Uterus (tissue), 2 donors: Measurements from ENCODE around the gene TMSB4X.
"Not testable (repeated sequence)": the region's sequence is repeated elsewhere in the genome, so short reads cannot be mapped to it uniquely, and the experiment has no call there.

Experiments
- CTCF ChIP-seq, 4 experiments: fragments of 200-600 bp in 2 of 4; fragments of 450-650 bp in 2 of 4; sonication (generic) in 2 of 4; IDR thresholded peaks; one replicate each; pipeline ENCODE4 v1.5.1; 2016 to 2019; ENCODE audit warnings: antibody characterized with exemption in 4 of 4, mild to moderate bottlenecking in 2 of 4, moderate library complexity in 1 of 4
- POLR2A ChIP-seq, 2 donors: fragments of 450-650 bp; IDR thresholded peaks; one replicate each; pipeline ENCODE4 v1.6.1; 2016; ENCODE audit warnings: antibody characterized with exemption in 2 of 2, mild to moderate bottlenecking in 1 of 2, moderate library complexity in 1 of 2

DNA sequence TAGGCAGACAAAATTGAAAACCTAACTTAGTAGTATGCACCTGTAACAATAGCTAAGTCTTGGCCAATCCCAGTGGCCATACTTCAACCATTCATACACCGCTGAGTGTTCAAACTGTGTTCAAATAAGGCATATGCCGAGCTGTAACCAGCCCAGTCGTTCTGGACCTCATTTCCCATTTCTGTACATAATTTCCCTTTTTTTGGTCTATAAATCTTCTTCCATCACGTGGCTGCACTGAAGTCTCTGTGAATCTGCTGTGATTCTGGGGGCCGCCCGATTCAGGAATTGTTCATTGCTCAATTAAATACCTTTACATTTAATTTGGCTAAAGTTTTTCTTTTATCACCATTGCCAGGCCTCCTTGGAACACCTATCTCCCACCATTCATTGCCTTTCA is 41.8 kb downstream of the TMSB4X start:
- TF ChIP-seq CTCF, POLR2A (IDR thresholded peaks at IDR 0.05): not testable (repeated sequence)
